UCSD-AML1 (cell line): ENCODE results near the gene AXL.
"Not testable (repeated sequence)": the region's sequence is repeated elsewhere in the genome, so short reads cannot be mapped to it uniquely, and the experiment has no call there.

Experiments
- DNase-seq: peaks from one replicate; lab custom pipeline; 2025; ENCODE audit not compliant: unreplicated experiment; lab: John Stamatoyannopoulos, UW

AXL gene

GRCh38 chr19:41269055-41269454 is 50.0 kb downstream of the AXL start:
- no peak for DNase-seq

DNA sequence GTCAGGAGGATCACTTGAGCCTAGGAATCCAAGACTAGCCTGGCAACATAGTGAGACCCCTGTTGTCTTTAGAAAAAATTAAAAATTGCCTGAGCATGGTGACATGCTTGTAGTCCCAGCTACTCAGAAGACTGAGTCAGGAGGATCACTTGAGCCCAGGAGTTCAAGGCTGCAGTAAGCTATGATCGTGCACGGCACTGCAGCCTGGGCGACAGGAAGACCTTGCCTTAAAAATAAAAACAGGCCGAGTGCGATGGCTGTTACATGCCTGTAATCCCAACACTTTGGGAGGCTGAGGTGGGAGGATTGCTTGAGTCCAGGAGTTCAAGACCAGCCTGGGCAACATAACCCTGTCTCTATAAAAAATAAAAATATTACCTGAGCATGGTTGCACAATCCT is 50.5 kb downstream of the AXL start:
- DNase-seq, result no peak

- DNase-seq, result no peak
These were observed 54.1 kb downstream of the AXL start for GRCh38 chr19:41273076-41273475.

GRCh38 chr19:41274802-41275201 is 55.8 kb downstream of the AXL start:
- DNase-seq, result no peak

GRCh38 chr19:41276231-41276630 is 57.2 kb downstream of the AXL start:
- DNase-seq, result no peak

DNA sequence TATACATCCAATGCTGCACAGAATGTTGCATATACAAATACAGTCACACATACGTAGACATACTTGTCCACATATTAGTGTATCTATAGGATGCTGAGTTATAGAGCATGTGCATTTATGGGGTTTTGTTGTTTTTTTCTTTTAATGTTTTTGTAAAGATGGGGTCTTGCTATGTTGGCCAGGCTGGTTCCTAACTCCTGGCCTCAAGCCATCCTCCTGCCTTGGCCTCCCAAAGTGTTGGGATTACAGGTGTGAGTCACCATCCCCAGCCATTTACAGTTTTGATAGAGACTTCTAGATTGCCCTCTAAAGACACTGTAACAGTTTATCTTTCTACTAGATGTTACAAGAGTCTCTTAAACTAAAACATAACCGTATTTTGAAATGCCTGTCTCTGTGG is 59.5 kb downstream of the AXL start:
- no peak for DNase-seq

DNA sequence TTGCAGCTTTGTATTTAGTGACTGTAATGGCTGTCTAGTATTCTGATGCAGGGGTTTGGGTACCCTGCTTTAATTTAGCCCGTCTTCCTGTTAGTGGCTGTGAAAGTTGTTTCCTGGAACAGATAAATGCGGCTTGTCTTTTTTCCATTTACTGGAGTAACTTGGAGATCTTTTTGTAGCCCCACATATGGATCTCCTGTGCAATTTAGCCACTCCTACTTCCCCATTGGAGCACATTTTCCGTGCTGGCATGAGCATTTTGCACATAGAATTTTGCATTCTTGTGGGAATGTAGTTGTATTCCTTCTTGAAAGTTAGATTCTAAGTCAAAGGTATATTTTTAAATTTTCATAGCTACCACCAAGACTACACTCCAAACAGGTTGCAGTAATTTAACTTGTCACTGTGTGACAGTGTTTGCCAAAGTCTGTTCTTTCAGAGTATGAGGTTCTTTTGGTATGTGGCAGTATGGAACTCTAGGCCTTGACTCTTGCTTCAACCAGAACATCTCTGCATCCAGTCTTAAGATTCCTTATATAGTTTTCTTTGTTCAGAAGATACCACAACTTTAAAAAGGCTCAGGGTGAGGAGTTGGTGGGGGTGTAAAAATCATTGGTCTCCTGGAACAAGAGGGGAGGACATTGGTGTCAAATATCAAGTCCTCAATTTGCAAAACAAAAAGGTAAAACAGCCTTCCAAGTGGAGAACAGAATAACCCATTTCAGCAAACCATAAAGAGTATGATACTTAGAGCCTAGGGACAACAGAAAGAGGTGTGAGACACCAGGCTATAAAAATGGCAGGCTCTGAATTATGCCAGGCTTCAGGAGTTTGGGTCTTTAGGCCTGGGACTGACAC is 69.9 kb downstream of the AXL start:
- no peak for DNase-seq

DNA sequence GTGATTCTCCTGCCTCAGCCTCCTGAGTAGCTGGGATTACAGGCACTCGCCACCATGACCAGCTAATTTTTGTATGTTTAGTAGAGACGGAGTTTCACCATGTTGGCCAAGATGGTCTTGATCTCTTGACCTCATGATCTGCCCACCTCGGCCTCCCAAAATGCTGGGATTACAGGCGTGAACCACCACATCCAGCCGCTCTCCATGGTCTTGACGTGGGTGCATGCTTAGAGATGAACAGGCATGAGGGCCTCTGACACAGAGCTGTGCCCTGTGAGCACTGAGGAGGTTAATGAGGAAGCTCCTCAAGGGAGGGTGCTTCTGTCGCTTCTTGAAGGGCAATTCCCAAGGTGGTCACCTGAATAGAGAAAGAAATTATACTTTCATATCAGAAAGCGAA is 70.8 kb downstream of the AXL start:
- DNase-seq, result not testable (repeated sequence)

GRCh38 chr19:41294393-41294792 is 75.4 kb downstream of the AXL start:
- DNase-seq, result no peak

DNA sequence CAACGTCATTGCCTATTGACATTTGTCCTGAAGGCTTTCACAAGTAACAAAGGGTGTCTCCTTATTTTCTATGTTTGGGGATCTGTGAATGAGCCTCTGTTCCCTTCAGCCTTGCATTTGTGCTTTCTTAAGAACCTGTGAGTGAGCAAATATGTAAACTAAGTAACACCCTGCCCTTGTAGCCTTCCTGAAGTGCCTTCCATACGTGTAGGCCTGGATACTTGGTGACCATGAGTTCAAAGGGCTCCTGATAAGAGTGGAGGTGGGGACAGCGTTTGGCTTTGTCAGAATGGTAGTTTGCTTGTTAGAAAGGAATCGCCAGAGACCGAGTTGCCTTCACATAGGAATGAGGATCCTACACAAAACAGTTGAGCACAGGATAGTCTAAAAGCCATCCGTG is 76.5 kb downstream of the AXL start:
- DNase-seq, result no peak

DNA sequence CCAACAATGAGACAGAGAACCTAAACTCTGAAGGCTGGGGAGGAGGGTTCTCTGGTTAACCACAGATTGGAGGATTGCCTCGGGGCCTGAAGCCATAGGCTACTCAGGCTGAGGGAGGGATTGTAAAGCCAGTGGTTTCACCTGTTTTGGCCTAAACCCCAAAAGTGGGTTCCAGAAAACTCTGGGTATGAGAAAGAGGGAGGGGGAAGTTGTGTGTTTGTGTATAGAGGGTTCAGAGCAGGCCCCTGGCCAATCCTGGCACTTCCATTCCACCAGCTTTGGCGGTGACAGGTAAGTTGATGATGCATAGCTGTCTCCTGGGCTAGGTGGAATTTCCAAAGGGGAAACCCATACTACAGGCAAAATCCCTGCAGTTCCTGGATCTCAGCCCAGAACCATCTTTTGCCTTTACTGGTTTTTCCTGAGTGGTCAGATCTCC is 77.4 kb downstream of the AXL start:
- DNase-seq, result no peak

DNA sequence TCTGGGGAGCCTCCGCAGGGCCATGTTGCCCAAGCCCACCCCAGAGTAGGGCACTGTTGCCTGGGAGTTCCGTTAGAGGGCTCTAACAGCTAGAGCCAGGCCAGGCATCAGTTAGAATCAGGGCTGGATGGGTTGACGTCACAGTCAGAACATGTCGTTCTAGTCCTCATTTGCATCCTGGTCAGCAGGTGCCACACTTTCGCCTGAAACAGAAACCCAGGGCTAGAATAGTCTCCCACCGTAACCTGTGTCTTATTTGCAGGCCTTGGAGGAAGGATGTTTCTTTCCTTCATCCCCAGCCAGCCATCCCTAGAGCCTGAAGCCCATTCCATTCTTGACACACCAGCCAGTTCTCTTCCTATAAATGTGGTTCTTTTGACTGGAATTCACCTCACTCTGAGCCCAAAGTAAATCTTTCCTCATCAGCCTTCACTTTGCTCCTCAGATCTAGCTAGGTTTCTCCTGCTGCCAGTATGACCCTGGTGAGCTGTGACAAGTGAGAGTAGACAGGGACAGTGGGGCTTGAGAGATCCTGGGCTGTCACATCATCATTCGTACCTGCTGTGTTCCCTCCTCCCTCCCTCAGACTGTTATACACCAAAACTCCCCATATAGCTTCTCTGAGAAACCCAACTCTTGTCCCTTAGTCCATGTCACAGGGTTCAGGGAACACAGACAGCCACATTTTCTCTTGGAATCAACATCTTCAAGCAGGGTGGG is 78.8 kb downstream of the AXL start:
- DNase-seq, result no peak

- peak; percentile 83 for DNase-seq
These were observed 79.4 kb downstream of the AXL start for GRCh38 chr19:41298348-41298964.

- no peak for DNase-seq
These were observed 80.2 kb downstream of the AXL start for GRCh38 chr19:41299046-41299754.

DNA sequence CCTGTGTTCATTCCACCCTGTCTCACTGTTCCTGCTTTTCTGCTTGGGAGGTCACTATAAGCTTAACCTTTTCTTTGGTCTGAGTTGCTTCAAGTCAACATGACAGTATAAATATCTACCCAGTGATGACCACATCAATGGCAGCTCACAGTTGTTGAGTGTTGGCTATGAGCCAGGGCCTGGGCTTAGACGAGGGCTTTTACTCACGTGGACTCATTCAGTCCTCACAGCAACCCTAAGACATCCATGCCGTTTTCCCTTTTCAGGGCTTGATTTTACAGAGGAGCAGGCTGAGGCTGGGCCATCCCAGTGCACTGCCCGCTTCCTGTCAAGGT is 80.7 kb downstream of the AXL start:
- no peak for DNase-seq

DNA sequence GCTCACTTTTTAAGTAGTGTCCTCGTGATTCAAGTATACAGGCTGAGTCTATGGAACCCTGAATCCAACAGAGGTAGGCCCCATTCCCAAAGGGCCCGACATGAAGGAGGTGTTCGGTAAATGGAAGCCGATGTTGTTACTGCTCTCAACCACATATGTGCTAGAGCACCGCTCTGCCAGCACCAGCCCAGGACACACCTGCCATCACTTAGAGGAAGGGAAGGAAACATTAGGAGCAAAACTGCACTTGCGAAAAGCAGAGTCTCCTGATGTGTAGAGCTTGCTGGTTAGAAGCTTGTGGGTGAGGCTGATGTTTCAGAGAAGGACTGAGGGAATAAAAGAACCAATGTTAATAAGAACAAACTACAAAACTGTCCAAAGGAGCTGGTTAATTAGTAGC is 81.5 kb downstream of the AXL start:
- no peak for DNase-seq

DNA sequence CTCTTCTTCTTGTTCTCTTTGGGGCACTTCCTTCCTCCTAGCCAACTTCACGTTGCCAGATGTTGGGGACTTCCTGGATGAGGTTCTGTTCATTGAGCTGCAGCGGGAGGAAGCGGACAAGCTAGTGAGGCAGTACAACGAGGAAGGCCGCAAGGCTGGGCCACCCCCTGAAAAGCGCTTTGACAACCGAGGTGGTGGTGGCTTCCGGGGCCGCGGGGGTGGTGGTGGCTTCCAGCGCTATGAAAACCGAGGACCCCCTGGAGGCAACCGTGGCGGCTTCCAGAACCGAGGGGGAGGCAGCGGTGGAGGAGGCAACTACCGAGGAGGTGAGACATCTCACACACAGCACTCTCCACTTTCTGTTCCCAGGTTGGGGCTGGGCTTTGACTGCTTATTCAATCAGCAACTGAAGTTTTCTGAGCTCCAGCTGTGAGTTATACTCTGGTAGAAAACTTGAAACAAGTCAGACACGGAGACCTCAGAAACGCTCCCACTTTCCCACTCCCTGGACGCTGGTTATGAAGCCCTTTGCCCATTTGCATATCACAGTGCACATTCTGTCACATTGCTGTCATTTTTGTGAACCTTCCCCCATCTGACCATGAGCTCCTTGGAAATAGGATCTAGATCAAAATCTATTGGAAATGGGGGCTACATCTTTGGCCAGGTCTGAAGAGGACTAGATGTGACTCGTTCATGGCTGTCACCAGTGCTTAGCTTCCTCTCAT is 83.8 kb downstream of the AXL start:
- peak; percentile 68 for DNase-seq

- no peak for DNase-seq
These were observed 84.9 kb downstream of the AXL start for GRCh38 chr19:41303954-41304353.

GRCh38 chr19:41304706-41305483 is 85.9 kb downstream of the AXL start:
- DNase-seq, result no peak
